Chondrocyte (in vitro differentiated cells): ENCODE data around the gene WDHD1. TPM values are rescaled to one million over a fixed set of nuclear protein-coding genes. Genes with fewer than 3 reads are reported as not detected.

Source experiments
- DNase-seq: peaks from one replicate; pipeline ENCODE4 v3.0.0; 2021; ENCODE audit warnings: mixed read lengths, low spot score
- H3K27ac Mint-ChIP-seq: one replicate; pipeline ENCODE4 v1.8.0; 2021; ENCODE audit warnings: mild to moderate bottlenecking, moderate library complexity, mixed read lengths; ENCODE audit not compliant: unreplicated experiment
- H3K27me3 Mint-ChIP-seq: 2 replicates; pipeline ENCODE4 v1.8.0; 2021; ENCODE audit warnings: low read depth, mixed read lengths
- H3K36me3 Mint-ChIP-seq: 2 replicates; pipeline ENCODE4 v1.8.0; 2021; ENCODE audit warnings: low read depth, mixed read lengths
- H3K4me1 Mint-ChIP-seq: 2 replicates; pipeline ENCODE4 v1.8.0; 2021; ENCODE audit warnings: low read depth, mild to moderate bottlenecking, mixed read lengths
- H3K4me3 Mint-ChIP-seq: one replicate; pipeline ENCODE4 v1.8.0; 2021; ENCODE audit warnings: mild to moderate bottlenecking, moderate library complexity, mixed read lengths; ENCODE audit not compliant: unreplicated experiment
- H3K9me3 Mint-ChIP-seq: 2 replicates; pipeline ENCODE4 v1.8.0; 2021; ENCODE audit warnings: low read depth, mixed read lengths
- CTCF ChIP-seq: fragments of 200-600 bp; sonication (generic); IDR thresholded peaks from 2 replicates; pipeline ENCODE4 v1.5.0; 2021; ENCODE audit warnings: antibody characterized with exemption, mild to moderate bottlenecking, moderate library complexity
- total RNA-seq: library from RNA; stranded (reverse); gene quantifications from 3 replicates; pipeline ENCODE4 v1.2.1, GENCODE V29; 2021

WDHD1 gene
- total RNA-seq, 1 donor from 2014 or later, result 7.1 TPM

DNA sequence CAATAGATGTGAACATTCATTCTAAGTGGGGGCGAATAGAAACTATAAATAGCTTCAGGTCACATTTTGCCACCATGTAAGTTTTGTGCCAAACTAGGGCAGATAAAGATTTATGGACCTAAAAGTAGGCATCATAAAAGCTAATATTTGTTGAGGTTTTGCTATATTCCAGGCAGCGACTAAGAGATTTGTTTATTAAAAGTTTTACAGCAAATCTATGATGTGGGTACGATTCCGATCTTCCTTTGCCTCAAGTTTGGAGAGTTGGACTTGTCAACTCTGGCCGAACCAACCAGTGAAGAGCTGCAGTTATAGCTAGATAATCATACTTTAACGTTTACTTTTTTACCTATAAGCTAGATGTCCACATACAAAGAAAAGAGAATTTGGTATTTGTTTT lies 26.1 kb upstream of the WDHD1 start:
- Mint-ChIP-seq H3K4me1 (peaks cover 33% of the 10 kb centered on the region), H3K36me3 (peaks cover 5% of the 10 kb centered on the region), H3K9me3 (no peaks in the 10 kb centered on the region), H3K27me3 (no peaks in the 10 kb centered on the region), H3K27ac (peak overlapping the region; percentile 99), H3K4me3 (peak overlapping the region; percentile 94)
- DNase-seq, result no peak
- no peak for TF ChIP-seq CTCF

GRCh38 chr14:55052269-55052930 lies 25.5 kb upstream of the WDHD1 start:
- Mint-ChIP-seq H3K9me3 (no peaks in the 10 kb centered on the region), H3K27ac (peak overlapping the region; percentile 99), H3K36me3 (peaks cover 4% of the 10 kb centered on the region), H3K4me3 (peak overlapping the region; percentile 94), H3K4me1 (peaks cover 33% of the 10 kb centered on the region), H3K27me3 (no peaks in the 10 kb centered on the region)
- no peak for TF ChIP-seq CTCF
- no peak for DNase-seq

GRCh38 chr14:55051423-55052268 lies 24.7 kb upstream of the WDHD1 start, which contains the start of gene MAPK1IP1L:
Gene MAPK1IP1L (plus strand): TSS chr14:55051647. CDS start chr14:55061684, 10,037 bp downstream.
- H3K27ac Mint-ChIP-seq, result peak within 1 kb of the TSS; percentile 100
- DNase-seq, result peak; percentile 96
- peak; percentile 95 for TF ChIP-seq CTCF
- peaks cover 33% of the 10 kb centered on the region for H3K4me1 Mint-ChIP-seq
- H3K9me3 Mint-ChIP-seq, result no peaks in the 10 kb centered on the region
- no peaks in the 10 kb centered on the region for H3K27me3 Mint-ChIP-seq
- H3K4me3 Mint-ChIP-seq, result peak within 1 kb of the TSS; percentile 94
- peaks cover 4% of the 10 kb centered on the region for H3K36me3 Mint-ChIP-seq

- peak overlapping the region; percentile 100 for H3K27ac Mint-ChIP-seq
- no peak for DNase-seq
- H3K27me3 Mint-ChIP-seq, result no peaks in the 10 kb centered on the region
- peaks cover 4% of the 10 kb centered on the region for H3K36me3 Mint-ChIP-seq
- peak overlapping the region; percentile 94 for H3K4me3 Mint-ChIP-seq
- H3K9me3 Mint-ChIP-seq, result no peaks in the 10 kb centered on the region
- TF ChIP-seq CTCF, result no peak
- peaks cover 33% of the 10 kb centered on the region for H3K4me1 Mint-ChIP-seq
Measured at GRCh38 chr14:55051165-55051422, 24.2 kb upstream of the WDHD1 start.

GRCh38 chr14:55048900-55049436 lies 22.1 kb upstream of the WDHD1 start:
- Mint-ChIP-seq H3K36me3 (peaks cover 4% of the 10 kb centered on the region), H3K4me3 (no peak overlapping the region), H3K27me3 (no peaks in the 10 kb centered on the region), H3K27ac (no peak overlapping the region), H3K9me3 (no peaks in the 10 kb centered on the region), H3K4me1 (peaks cover 25% of the 10 kb centered on the region)
- no peak for TF ChIP-seq CTCF
- DNase-seq, result no peak
